Stomach (tissue), 4 donors: ENCODE results near the gene STXBP6.

Source experiments
- CTCF ChIP-seq, 7 experiments: fragments of 450-650 bp in 4 of 7; fragments of 200-600 bp in 3 of 7; sonication (generic) in 3 of 7; IDR thresholded peaks; one replicate each; pipeline ENCODE4 v1.5.1; 2016 to 2019; ENCODE audit warnings: antibody characterized with exemption in 7 of 7, control low read depth in 2 of 7, mild to moderate bottlenecking in 1 of 7
- EP300 ChIP-seq: sonication (generic); formaldehyde crosslinking; IDR thresholded peaks from one replicate; pipeline ENCODE4 v1.6.1; 2017; ENCODE audit warnings: antibody characterized with exemption
- POLR2A ChIP-seq, 4 donors: fragments of 450-650 bp; IDR thresholded peaks; one replicate each; pipeline ENCODE4 v1.6.1; 2016; ENCODE audit warnings: antibody characterized with exemption in 4 of 4, control low read depth in 2 of 4, mild to moderate bottlenecking in 1 of 4, moderate library complexity in 1 of 4
- POLR2AphosphoS5 ChIP-seq, 3 donors: sonication (generic); formaldehyde crosslinking; IDR thresholded peaks; one replicate each; pipeline ENCODE4 v1.6.1; 2016; ENCODE audit warnings: antibody characterized with exemption in 3 of 3

- no peak for TF ChIP-seq CTCF (IDR thresholded peaks at IDR 0.05)
- TF ChIP-seq POLR2AphosphoS5 (IDR thresholded peaks at IDR 0.05), result no peak
- no peak for TF ChIP-seq POLR2A (IDR thresholded peaks at IDR 0.05)
- TF ChIP-seq EP300, result no peak
Measured at GRCh38 chr14:24813089-24813815, 236.7 kb downstream of the STXBP6 start.
